BLaER1 (cell line): ENCODE results near the gene ADGRG6.
A peak's percentile ranks its signal among the peaks of the same experiment; 100 is the strongest.

Experiments
- H3K27ac ChIP-seq: shearing (Covaris generic); formaldehyde crosslinking; 2 replicates; pipeline ENCODE4 v1.8.1; 2022
- H3K27me3 ChIP-seq: shearing (Covaris generic); formaldehyde crosslinking; 2 replicates; pipeline ENCODE4 v1.8.1; 2022
- H3K36me3 ChIP-seq: shearing (Covaris generic); formaldehyde crosslinking; 2 replicates; pipeline ENCODE4 v1.8.1; 2022
- H3K4me1 ChIP-seq: shearing (Covaris generic); formaldehyde crosslinking; 2 replicates; pipeline ENCODE4 v1.8.1; 2022
- H3K4me2 ChIP-seq: shearing (Covaris generic); formaldehyde crosslinking; 2 replicates; pipeline ENCODE4 v1.8.1; 2022
- H3K4me3 ChIP-seq: shearing (Covaris generic); formaldehyde crosslinking; 2 replicates; pipeline ENCODE4 v1.8.1; 2022
- H3K9ac ChIP-seq: shearing (Covaris generic); formaldehyde crosslinking; 2 replicates; pipeline ENCODE4 v1.8.1; 2022
- H3K9me3 ChIP-seq: shearing (Covaris generic); formaldehyde crosslinking; 2 replicates; pipeline ENCODE4 v1.8.1; 2022
- H4K20me1 ChIP-seq: shearing (Covaris generic); formaldehyde crosslinking; 2 replicates; pipeline ENCODE4 v1.8.1; 2022
- Cebpa-rat ChIP-seq: shearing (Covaris generic); IDR thresholded peaks from 2 replicates; pipeline ENCODE4 v1.8.1; 2022

ADGRG6 gene

GRCh38 chr6:142369266-142369665 is 67.5 kb downstream of the ADGRG6 start:
- no peaks in the 10 kb centered on the region for H3K4me1 ChIP-seq
- H3K9ac ChIP-seq = no peak overlapping the region
- H3K27ac ChIP-seq = no peak overlapping the region
- no peaks in the 10 kb centered on the region for H4K20me1 ChIP-seq
- H3K4me3 ChIP-seq = no peak overlapping the region
- no peaks in the 10 kb centered on the region for H3K9me3 ChIP-seq
- no peak overlapping the region for H3K4me2 ChIP-seq
- H3K36me3 ChIP-seq = no peaks in the 10 kb centered on the region
- TF ChIP-seq Cebpa-rat = no peak
- no peaks in the 10 kb centered on the region for H3K27me3 ChIP-seq

- no peak for TF ChIP-seq Cebpa-rat
Measured at GRCh38 chr6:142372348-142372747, 70.5 kb downstream of the ADGRG6 start.

GRCh38 chr6:142373268-142374090 is 71.7 kb downstream of the ADGRG6 start:
- no peak overlapping the region for H3K27ac ChIP-seq
- no peaks in the 10 kb centered on the region for H3K27me3 ChIP-seq
- H4K20me1 ChIP-seq = no peaks in the 10 kb centered on the region
- peaks cover 4% of the 10 kb centered on the region for H3K4me1 ChIP-seq
- no peaks in the 10 kb centered on the region for H3K9me3 ChIP-seq
- H3K9ac ChIP-seq = no peak overlapping the region
- no peak for TF ChIP-seq Cebpa-rat
- no peak overlapping the region for H3K4me3 ChIP-seq
- H3K36me3 ChIP-seq = no peaks in the 10 kb centered on the region
- H3K4me2 ChIP-seq = no peak overlapping the region

More at GRCh38 chr6:142372348-142372747, 70.5 kb downstream of the ADGRG6 start:
- Histone ChIP-seq H3K9ac (no peak overlapping the region), H3K27ac (no peak overlapping the region), H3K4me2 (no peak overlapping the region), H4K20me1 (no peaks in the 10 kb centered on the region), H3K9me3 (no peaks in the 10 kb centered on the region), H3K36me3 (no peaks in the 10 kb centered on the region), H3K4me3 (no peak overlapping the region), H3K4me1 (no peaks in the 10 kb centered on the region), H3K27me3 (no peaks in the 10 kb centered on the region)

- Histone ChIP-seq H4K20me1 (no peaks in the 10 kb centered on the region), H3K9me3 (no peaks in the 10 kb centered on the region), H3K4me3 (no peak overlapping the region), H3K4me1 (peaks cover 10% of the 10 kb centered on the region), H3K27ac (no peak overlapping the region), H3K27me3 (no peaks in the 10 kb centered on the region), H3K9ac (no peak overlapping the region), H3K4me2 (no peak overlapping the region), H3K36me3 (no peaks in the 10 kb centered on the region)
- no peak for TF ChIP-seq Cebpa-rat
Measured at GRCh38 chr6:142374091-142374770, 72.4 kb downstream of the ADGRG6 start.

GRCh38 chr6:142374965-142375733 is 73.3 kb downstream of the ADGRG6 start:
- peaks cover 10% of the 10 kb centered on the region for H3K4me1 ChIP-seq
- no peaks in the 10 kb centered on the region for H4K20me1 ChIP-seq
- no peak overlapping the region for H3K9ac ChIP-seq
- TF ChIP-seq Cebpa-rat = no peak
- H3K36me3 ChIP-seq = no peaks in the 10 kb centered on the region
- no peaks in the 10 kb centered on the region for H3K9me3 ChIP-seq
- no peak overlapping the region for H3K4me2 ChIP-seq
- no peaks in the 10 kb centered on the region for H3K27me3 ChIP-seq
- no peak overlapping the region for H3K4me3 ChIP-seq
- no peak overlapping the region for H3K27ac ChIP-seq

- Histone ChIP-seq H4K20me1 (no peaks in the 10 kb centered on the region), H3K36me3 (no peaks in the 10 kb centered on the region), H3K27me3 (no peaks in the 10 kb centered on the region), H3K9ac (no peak overlapping the region), H3K9me3 (no peaks in the 10 kb centered on the region), H3K4me3 (no peak overlapping the region), H3K4me1 (peaks cover 10% of the 10 kb centered on the region), H3K4me2 (no peak overlapping the region), H3K27ac (no peak overlapping the region)
- no peak for TF ChIP-seq Cebpa-rat
Measured at GRCh38 chr6:142376115-142376514, 74.3 kb downstream of the ADGRG6 start.

GRCh38 chr6:142376800-142377496 is 75.1 kb downstream of the ADGRG6 start:
- Histone ChIP-seq H3K9me3 (no peaks in the 10 kb centered on the region), H3K36me3 (no peaks in the 10 kb centered on the region), H3K4me1 (peaks cover 10% of the 10 kb centered on the region), H3K4me3 (no peak overlapping the region), H4K20me1 (no peaks in the 10 kb centered on the region), H3K9ac (no peak overlapping the region), H3K27ac (no peak overlapping the region), H3K27me3 (no peaks in the 10 kb centered on the region), H3K4me2 (no peak overlapping the region)
- no peak for TF ChIP-seq Cebpa-rat

- TF ChIP-seq Cebpa-rat = no peak
- H3K36me3 ChIP-seq = no peaks in the 10 kb centered on the region
- H3K4me1 ChIP-seq = peaks cover 10% of the 10 kb centered on the region
- H3K9ac ChIP-seq = no peak overlapping the region
- H3K27me3 ChIP-seq = no peaks in the 10 kb centered on the region
- no peak overlapping the region for H3K4me3 ChIP-seq
- no peaks in the 10 kb centered on the region for H3K9me3 ChIP-seq
- H4K20me1 ChIP-seq = no peaks in the 10 kb centered on the region
- no peak overlapping the region for H3K27ac ChIP-seq
- no peak overlapping the region for H3K4me2 ChIP-seq
Measured at GRCh38 chr6:142377497-142377848, 75.7 kb downstream of the ADGRG6 start.

- Histone ChIP-seq H3K9ac (no peak overlapping the region), H3K27ac (no peak overlapping the region), H3K4me2 (peak overlapping the region; percentile 18; the same call in 1 of the 2 replicates), H3K4me1 (peaks cover 10% of the 10 kb centered on the region), H3K27me3 (no peaks in the 10 kb centered on the region), H4K20me1 (no peaks in the 10 kb centered on the region), H3K9me3 (no peaks in the 10 kb centered on the region), H3K4me3 (no peak overlapping the region), H3K36me3 (no peaks in the 10 kb centered on the region)
- TF ChIP-seq Cebpa-rat = no peak
Measured at GRCh38 chr6:142378138-142378875, 76.5 kb downstream of the ADGRG6 start.
